Measurements from ENCODE around the gene USH1C.

DNA sequence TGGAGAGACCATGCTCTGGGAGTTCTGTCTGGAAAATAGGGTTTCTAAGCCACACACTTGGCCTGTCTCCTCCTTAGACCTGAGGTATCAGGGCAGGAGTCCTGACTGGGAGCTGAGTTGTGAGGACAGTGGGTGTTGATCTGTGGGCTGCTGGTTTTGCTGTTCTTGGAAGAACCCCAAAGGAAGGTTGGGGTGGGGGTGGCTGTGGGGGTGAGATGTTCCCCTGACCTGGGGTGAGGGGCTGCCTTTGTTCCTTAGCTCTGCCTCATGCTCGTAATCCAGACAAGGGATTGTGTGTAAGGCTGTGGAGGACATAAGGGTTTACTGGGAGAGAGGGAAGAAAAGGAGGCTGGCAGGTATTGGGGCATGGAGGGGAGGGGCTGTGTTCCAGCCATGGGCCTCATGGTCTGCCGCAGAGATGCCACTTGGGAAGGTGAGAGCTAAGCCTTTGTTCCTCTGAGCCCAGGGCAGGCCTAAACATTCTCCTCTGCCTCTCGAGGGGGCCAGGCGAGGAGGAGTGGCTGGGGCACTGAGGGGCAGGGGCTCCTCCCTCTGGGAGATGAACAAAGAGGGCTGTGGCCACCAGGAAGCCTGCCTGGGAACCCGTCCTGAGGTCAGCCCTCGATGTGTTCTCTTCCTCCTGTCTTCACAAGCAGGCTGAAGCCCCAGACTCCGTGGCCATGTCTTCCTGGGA is 7.3 kb upstream of the USH1C start:
- TF ChIP-seq GABPA (IDR thresholded peaks at IDR 0.05 in 1 of 2, conservative IDR thresholded peaks at IDR 0.05 in 1 of 2): no peak
- TF ChIP-seq JUND (IDR thresholded peaks at IDR 0.05): no peak
- TF ChIP-seq, protein P1, sequence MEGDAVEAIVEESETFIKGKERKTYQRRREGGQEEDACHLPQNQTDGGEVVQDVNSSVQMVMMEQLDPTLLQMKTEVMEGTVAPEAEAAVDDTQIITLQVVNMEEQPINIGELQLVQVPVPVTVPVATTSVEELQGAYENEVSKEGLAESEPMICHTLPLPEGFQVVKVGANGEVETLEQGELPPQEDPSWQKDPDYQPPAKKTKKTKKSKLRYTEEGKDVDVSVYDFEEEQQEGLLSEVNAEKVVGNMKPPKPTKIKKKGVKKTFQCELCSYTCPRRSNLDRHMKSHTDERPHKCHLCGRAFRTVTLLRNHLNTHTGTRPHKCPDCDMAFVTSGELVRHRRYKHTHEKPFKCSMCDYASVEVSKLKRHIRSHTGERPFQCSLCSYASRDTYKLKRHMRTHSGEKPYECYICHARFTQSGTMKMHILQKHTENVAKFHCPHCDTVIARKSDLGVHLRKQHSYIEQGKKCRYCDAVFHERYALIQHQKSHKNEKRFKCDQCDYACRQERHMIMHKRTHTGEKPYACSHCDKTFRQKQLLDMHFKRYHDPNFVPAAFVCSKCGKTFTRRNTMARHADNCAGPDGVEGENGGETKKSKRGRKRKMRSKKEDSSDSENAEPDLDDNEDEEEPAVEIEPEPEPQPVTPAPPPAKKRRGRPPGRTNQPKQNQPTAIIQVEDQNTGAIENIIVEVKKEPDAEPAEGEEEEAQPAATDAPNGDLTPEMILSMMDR (IDR thresholded peaks at IDR 0.05; ENCODE audit: low read depth, low read length, missing input control): no peak
- TF ChIP-seq ATF3 (IDR thresholded peaks at IDR 0.05): no peak
- TF ChIP-seq FOXA1 (IDR thresholded peaks at IDR 0.05): no peak
- TF ChIP-seq REST (IDR thresholded peaks at IDR 0.05): no peak
- no peak for TF ChIP-seq NR2F2 (IDR thresholded peaks at IDR 0.05)
- no peak for TF ChIP-seq HNF4G (IDR thresholded peaks at IDR 0.05)
- TF ChIP-seq, protein P2, sequence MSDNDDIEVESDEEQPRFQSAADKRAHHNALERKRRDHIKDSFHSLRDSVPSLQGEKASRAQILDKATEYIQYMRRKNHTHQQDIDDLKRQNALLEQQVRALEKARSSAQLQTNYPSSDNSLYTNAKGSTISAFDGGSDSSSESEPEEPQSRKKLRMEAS (IDR thresholded peaks at IDR 0.05): no peak
- no peak for TF ChIP-seq YY1 (IDR thresholded peaks at IDR 0.05)
- no peak for TF ChIP-seq SP1 (IDR thresholded peaks at IDR 0.05)
- no peak for TF ChIP-seq RAD21 (IDR thresholded peaks at IDR 0.05)
